Thyroid gland (tissue), 4 donors: ENCODE data around the gene ALDH2. TPM values are rescaled to one million over a fixed set of nuclear protein-coding genes. Genes with fewer than 3 reads are reported as not detected.
A peak's percentile ranks its signal among the peaks of the same experiment; 100 is the strongest.

ENCODE experiments used
- DNase-seq, 2 donors: peaks; one replicate each; pipeline ENCODE4 v3.0.0-alpha.2; 2019
- H3K27ac ChIP-seq, 3 donors: fragments of 200-600 bp; sonication (generic); 1 replicate in 2 of 3; 2 replicates in 1 of 3; pipeline ENCODE4 v1.5.1; 2016 to 2019; ENCODE audit warnings: mild to moderate bottlenecking in 1 of 3, moderate library complexity in 1 of 3
- H3K27me3 ChIP-seq: fragments of 200-600 bp; sonication (generic); one replicate; pipeline ENCODE4 v1.5.1; 2019
- H3K36me3 ChIP-seq, 2 donors: fragments of 200-600 bp; sonication (generic); one replicate each; pipeline ENCODE4 v1.5.1; 2016 to 2019
- H3K4me1 ChIP-seq, 2 donors: fragments of 200-600 bp; sonication (generic); one replicate each; pipeline ENCODE4 v1.5.1; 2017 to 2019
- H3K4me3 ChIP-seq, 3 donors: fragments of 200-600 bp; sonication (generic); replicated peaks in 1 of 3; 1 replicate in 2 of 3; 2 replicates in 1 of 3; pipeline ENCODE4 v1.5.1; 2016; ENCODE audit warnings: mild to moderate bottlenecking in 1 of 3
- H3K9me3 ChIP-seq: fragments of 200-600 bp; sonication (generic); one replicate; pipeline ENCODE4 v1.5.1; 2017
- POLR2A ChIP-seq, 2 donors: fragments of 450-650 bp; IDR thresholded peaks; one replicate each; pipeline ENCODE4 v1.6.1; 2017; ENCODE audit warnings: antibody characterized with exemption in 2 of 2, mild to moderate bottlenecking in 2 of 2, moderate library complexity in 1 of 2
- WGBS, 2 donors: methylation state at CpG; one replicate each; pipeline ENCODE4 v1.1.5; 2017; 5-methylcytosine and 5-hydroxymethylcytosine counted together
- intact Hi-C: fragments of 100-400 bp; cut with DNase I; formaldehyde crosslinking; loops from one replicate; pipeline ENCODE4 v1.15.1; 2023
- total RNA-seq, 4 donors: library from RNA; depleted of rRNA; stranded (reverse); fragments of >200 nt; gene quantifications; one replicate each; pipeline ENCODE4 v1.2.3, GENCODE V29; 2016
- TF ChIP-seq, protein P1 (sequence below), 6 experiments: fragments of 200-600 bp in 3 of 6; fragments of 450-650 bp in 3 of 6; sonication (generic) in 3 of 6; IDR thresholded peaks; one replicate each; pipeline ENCODE4 v1.5.1; 2016 to 2019; ENCODE audit warnings: antibody characterized with exemption in 6 of 6, mild to moderate bottlenecking in 2 of 6, inconsistent platforms in 1 of 6, moderate library complexity in 1 of 6

Gene ALDH2
- total RNA-seq, 4 donors from 2014 or later = 90.7 to 112 (median 97.8) TPM

DNA sequence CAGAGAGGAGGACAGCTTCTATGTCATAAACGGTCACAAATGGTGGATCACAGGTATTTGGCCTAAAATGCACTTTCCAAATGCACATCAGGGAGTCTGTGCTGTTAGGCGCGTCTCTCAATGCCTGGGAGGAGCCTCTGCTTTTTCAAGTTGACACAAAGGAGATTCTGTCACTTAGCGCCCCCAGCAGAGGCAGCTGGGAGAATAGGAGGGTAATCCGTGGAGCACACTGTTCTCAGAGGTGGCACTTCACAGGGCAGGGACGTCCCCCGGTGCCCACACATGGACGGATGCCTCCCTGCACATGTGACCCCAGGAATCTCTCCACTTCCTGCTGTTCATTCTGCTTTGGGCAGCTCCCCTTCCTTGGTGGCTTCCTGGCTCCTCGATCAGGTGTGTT is 19.4 kb upstream of the ALDH2 start:
- H3K36me3 ChIP-seq = peaks cover 13 to 14% of the 10 kb centered on the region in 2 donors
- H3K27me3 ChIP-seq = no peaks in the 10 kb centered on the region
- intact Hi-C loops = no loop called here
- WGBS, 2 donors = 78% methylated on average over 8 to 9 of the region's 9 CpGs
- no peak overlapping the region for H3K4me3 ChIP-seq
- peaks cover under 1 to 15% of the 10 kb centered on the region in 2 donors for H3K4me1 ChIP-seq
- TF ChIP-seq, protein P1, sequence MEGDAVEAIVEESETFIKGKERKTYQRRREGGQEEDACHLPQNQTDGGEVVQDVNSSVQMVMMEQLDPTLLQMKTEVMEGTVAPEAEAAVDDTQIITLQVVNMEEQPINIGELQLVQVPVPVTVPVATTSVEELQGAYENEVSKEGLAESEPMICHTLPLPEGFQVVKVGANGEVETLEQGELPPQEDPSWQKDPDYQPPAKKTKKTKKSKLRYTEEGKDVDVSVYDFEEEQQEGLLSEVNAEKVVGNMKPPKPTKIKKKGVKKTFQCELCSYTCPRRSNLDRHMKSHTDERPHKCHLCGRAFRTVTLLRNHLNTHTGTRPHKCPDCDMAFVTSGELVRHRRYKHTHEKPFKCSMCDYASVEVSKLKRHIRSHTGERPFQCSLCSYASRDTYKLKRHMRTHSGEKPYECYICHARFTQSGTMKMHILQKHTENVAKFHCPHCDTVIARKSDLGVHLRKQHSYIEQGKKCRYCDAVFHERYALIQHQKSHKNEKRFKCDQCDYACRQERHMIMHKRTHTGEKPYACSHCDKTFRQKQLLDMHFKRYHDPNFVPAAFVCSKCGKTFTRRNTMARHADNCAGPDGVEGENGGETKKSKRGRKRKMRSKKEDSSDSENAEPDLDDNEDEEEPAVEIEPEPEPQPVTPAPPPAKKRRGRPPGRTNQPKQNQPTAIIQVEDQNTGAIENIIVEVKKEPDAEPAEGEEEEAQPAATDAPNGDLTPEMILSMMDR (IDR thresholded peaks at IDR 0.05) = no peak
- TF ChIP-seq POLR2A (IDR thresholded peaks at IDR 0.05) = no peak
- no peaks in the 10 kb centered on the region for H3K9me3 ChIP-seq
- no peak overlapping the region for H3K27ac ChIP-seq
- peak in 1 of 2 donors; percentile 16 for DNase-seq

DNA sequence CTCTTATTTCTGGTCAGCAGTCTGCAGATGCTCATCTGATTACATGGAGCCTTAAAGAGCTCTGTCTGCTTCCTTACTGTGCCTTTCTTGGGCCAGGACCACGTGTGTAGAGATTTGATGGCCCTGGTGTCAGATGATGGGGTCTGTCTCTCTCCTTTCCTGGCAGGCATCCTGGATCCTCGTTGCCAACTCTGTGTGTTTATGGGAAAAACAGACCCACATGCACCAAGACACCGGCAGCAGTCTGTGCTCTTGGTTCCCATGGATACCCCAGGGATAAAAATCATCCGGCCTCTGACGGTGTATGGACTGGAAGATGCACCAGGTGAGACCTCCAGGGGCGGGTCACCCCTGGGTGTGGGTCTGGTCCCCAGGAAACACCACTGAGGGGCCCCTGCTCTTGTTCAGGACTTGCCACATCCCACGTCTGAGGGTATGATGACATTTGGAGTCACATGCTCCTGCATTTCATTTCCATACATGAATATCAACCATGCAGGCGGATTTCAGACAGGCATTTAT is 18.5 kb upstream of the ALDH2 start:
- TF ChIP-seq, protein P1 (IDR thresholded peaks at IDR 0.05) = no peak
- no peak for TF ChIP-seq POLR2A (IDR thresholded peaks at IDR 0.05)
- H3K4me1 ChIP-seq = peaks cover 0 to 7% of the 10 kb centered on the region in 2 donors
- no peaks in the 10 kb centered on the region for H3K9me3 ChIP-seq
- whole genome bisulfite sequencing, 2 donors = 80 to 90% methylated on average over 6 to 7 of the region's 8 CpGs
- intact Hi-C loops = no loop called here
- no peak for DNase-seq
- no peaks in the 10 kb centered on the region for H3K27me3 ChIP-seq
- no peak overlapping the region for H3K4me3 ChIP-seq
- peaks cover 13 to 14% of the 10 kb centered on the region in 2 donors for H3K36me3 ChIP-seq
- H3K27ac ChIP-seq = no peak overlapping the region

GRCh38 chr12:111748867-111749266 is 17.9 kb upstream of the ALDH2 start:
- intact Hi-C loops = no loop called here
- H3K27ac ChIP-seq = no peak overlapping the region

GRCh38 chr12:111749391-111749790 is 17.3 kb upstream of the ALDH2 start:
- Histone ChIP-seq H3K27me3 (no peaks in the 10 kb centered on the region), H3K36me3 (peaks cover 13 to 14% of the 10 kb centered on the region in 2 donors), H3K4me1 (peaks cover 0 to 7% of the 10 kb centered on the region in 2 donors), H3K9me3 (no peaks in the 10 kb centered on the region), H3K4me3 (no peak overlapping the region), H3K27ac (no peak overlapping the region)
- TF ChIP-seq, protein P1 (IDR thresholded peaks at IDR 0.05) = no peak
- no peak for TF ChIP-seq POLR2A (IDR thresholded peaks at IDR 0.05)
- intact Hi-C loops = no loop called here
- WGBS, 2 donors = 88 to 94% methylated on average over 4 of the region's 4 CpGs
- no peak for DNase-seq

More at GRCh38 chr12:111748867-111749266, 17.9 kb upstream of the ALDH2 start:
- Histone ChIP-seq H3K4me1 (peaks cover 0 to 7% of the 10 kb centered on the region in 2 donors), H3K9me3 (no peaks in the 10 kb centered on the region), H3K4me3 (no peak overlapping the region), H3K36me3 (peaks cover 13 to 14% of the 10 kb centered on the region in 2 donors), H3K27me3 (no peaks in the 10 kb centered on the region)
- WGBS, 2 donors = 90 to 95% methylated on average over 7 of the region's 7 CpGs
- DNase-seq = no peak
- TF ChIP-seq, protein P1 (IDR thresholded peaks at IDR 0.05) = no peak
- TF ChIP-seq POLR2A (IDR thresholded peaks at IDR 0.05) = no peak

GRCh38 chr12:111753144-111753881 is 13.4 kb upstream of the ALDH2 start:
- Histone ChIP-seq H3K4me3 (no peak overlapping the region), H3K9me3 (no peaks in the 10 kb centered on the region), H3K27me3 (no peaks in the 10 kb centered on the region), H3K4me1 (peaks cover 11 to 14% of the 10 kb centered on the region in 2 donors), H3K27ac (no peak overlapping the region), H3K36me3 (peaks cover 0 to 5% of the 10 kb centered on the region in 2 donors)
- peak; percentile 60 to 61 for DNase-seq
- TF ChIP-seq, protein P1 (IDR thresholded peaks at IDR 0.05) = peak; percentile 51 to 75 (median 72)
- TF ChIP-seq POLR2A (IDR thresholded peaks at IDR 0.05) = no peak
- 61 to 69% methylated on average over 17 to 23 of the region's 23 CpGs for WGBS, 2 donors
- intact Hi-C loops = loop anchor here (2.0 kb wide), 1 partner anchor 59 kb away; no protein-coding TSS in a partner anchor
